Hepatocyte (in vitro differentiated cells): Measurements from ENCODE around the gene STK17A. TPM values are rescaled to one million over a fixed set of nuclear protein-coding genes. Genes with fewer than 3 reads are reported as not detected.

Experiments
- DNase-seq: peaks from one replicate; pipeline ENCODE4 v3.0.0-alpha.2; 2016; ENCODE audit warnings: low spot score
- H2AFZ ChIP-seq: fragments of 200-600 bp; sonication (generic); 2 replicates; pipeline ENCODE4 v1.6.0; 2016; ENCODE audit warnings: antibody characterized with exemption, mild to moderate bottlenecking
- H3K27ac ChIP-seq: fragments of 200-600 bp; sonication (generic); 2 replicates; pipeline ENCODE4 v1.5.1; 2016; ENCODE audit warnings: mild to moderate bottlenecking
- H3K27me3 ChIP-seq: fragments of 200-600 bp; sonication (generic); 2 replicates; pipeline ENCODE4 v1.6.1; 2016
- H3K36me3 ChIP-seq: fragments of 200-600 bp; sonication (generic); replicated peaks from 2 replicates; pipeline ENCODE4 v1.5.1; 2016; ENCODE audit warnings: low read depth; ENCODE audit not compliant: insufficient read depth
- H3K4me1 ChIP-seq: fragments of 200-600 bp; sonication (generic); 2 replicates; pipeline ENCODE4 v1.5.1; 2016; ENCODE audit warnings: mild to moderate bottlenecking, moderate library complexity; ENCODE audit not compliant: insufficient read depth
- H3K4me2 ChIP-seq: fragments of 200-600 bp; sonication (generic); 2 replicates; pipeline ENCODE4 v1.6.0; 2016
- H3K4me3 ChIP-seq: fragments of 200-600 bp; sonication (generic); 2 replicates; pipeline ENCODE4 v1.5.1; 2016; ENCODE audit warnings: mild to moderate bottlenecking
- H3K79me2 ChIP-seq: fragments of 200-600 bp; sonication (generic); 2 replicates; pipeline ENCODE4 v1.6.0; 2017; ENCODE audit warnings: mild to moderate bottlenecking
- H3K9me2 ChIP-seq: fragments of 200-600 bp; sonication (generic); replicated peaks from 2 replicates; pipeline ENCODE4 v1.6.0; 2017; ENCODE audit warnings: mild to moderate bottlenecking; ENCODE audit not compliant: insufficient read depth
- H3K9me3 ChIP-seq: fragments of 200-600 bp; sonication (generic); 2 replicates; pipeline ENCODE4 v1.5.1; 2016; ENCODE audit warnings: low read depth, mild to moderate bottlenecking
- H4K20me1 ChIP-seq: fragments of 200-600 bp; sonication (generic); 2 replicates; pipeline ENCODE4 v1.6.0; 2016; ENCODE audit warnings: mild to moderate bottlenecking; ENCODE audit not compliant: insufficient read depth, poor library complexity, severe bottlenecking
- EZH2 ChIP-seq: fragments of 200-600 bp; sonication (generic); IDR thresholded peaks from 2 replicates; pipeline ENCODE4 v1.6.1; 2016; ENCODE audit warnings: antibody characterized with exemption, mild to moderate bottlenecking, borderline replicate concordance
- EZH2phosphoT487 ChIP-seq: fragments of 200-600 bp; sonication (generic); IDR thresholded peaks from one replicate; pipeline ENCODE4 v1.6.1; 2018; ENCODE audit warnings: antibody characterized with exemption, mild to moderate bottlenecking, low read depth, moderate library complexity; ENCODE audit not compliant: unreplicated experiment, severe bottlenecking
- WGBS: methylation state at CpG from one replicate; pipeline ENCODE4 v1.1.6; 2016; ENCODE audit warnings: low lambda C conversion rate; ENCODE audit errors: missing lambda C conversion rate; 5-methylcytosine and 5-hydroxymethylcytosine counted together
- polyA plus RNA-seq: library from polyadenylated mRNA; unstranded; fragments of >200 nt; fragmentation: Nextera tagmentation; extraction: Ambion mirVana; gene quantifications from 2 replicates; pipeline ENCODE4 v1.2.1, GENCODE V29; 2016
- total RNA-seq: library from RNA; depleted of rRNA; stranded (reverse); fragments of >200 nt; gene quantifications from 2 replicates; pipeline ENCODE4 v1.2.3, GENCODE V29; 2014
- TF ChIP-seq, protein P1 (sequence below): fragments of 200-600 bp; sonication (generic); IDR thresholded peaks from 2 replicates; pipeline ENCODE4 v1.5.1; 2016; ENCODE audit warnings: antibody characterized with exemption, mild to moderate bottlenecking; ENCODE audit not compliant: poor library complexity

The STK17A gene
- total and polyA plus RNA-seq, 2 experiments from 2014 or later: 21.1 to 23.6 TPM

DNA sequence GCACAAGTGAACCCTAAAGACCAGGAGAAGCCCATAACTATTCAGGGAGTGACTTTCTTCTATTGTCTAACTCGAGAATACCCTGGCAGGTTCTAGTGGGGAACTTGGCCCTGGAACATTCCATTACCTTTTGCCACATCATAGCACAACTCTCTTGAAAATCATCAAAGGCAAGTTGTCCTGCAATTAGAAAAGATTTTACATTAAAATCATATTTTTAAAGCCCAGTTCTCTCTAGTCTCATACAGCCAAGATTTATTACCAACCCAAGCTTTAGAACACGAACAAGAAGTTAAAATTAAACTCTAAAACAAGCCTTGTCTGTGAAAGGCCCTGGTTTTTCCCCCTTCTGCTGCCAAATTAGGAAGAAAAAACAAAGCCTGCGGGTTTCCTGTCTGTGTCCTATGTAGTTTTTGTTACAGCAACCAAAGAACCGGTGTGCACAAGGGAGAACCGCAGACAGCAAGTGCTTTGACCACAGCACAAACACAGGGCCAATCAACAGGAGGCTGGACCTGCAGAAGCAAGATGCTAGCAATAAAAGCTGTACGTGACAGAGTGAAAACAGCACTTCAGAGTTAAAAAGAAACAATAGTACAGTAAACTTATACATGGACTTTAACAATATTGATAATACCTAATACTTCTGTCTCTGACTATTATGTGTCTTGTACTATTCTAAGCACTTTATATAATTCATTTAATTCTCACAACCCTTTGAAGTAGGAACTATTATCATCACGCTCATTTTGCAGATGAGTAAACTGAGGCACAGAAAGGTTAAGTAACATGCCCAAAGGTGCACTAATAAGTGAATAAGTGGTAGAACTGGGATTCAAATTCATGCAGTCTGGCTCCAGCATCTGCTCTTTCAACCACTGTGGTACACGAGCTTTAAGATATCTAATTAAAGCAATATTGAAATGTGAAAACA, 65.8 kb downstream of the STK17A start:
- WGBS: 72% methylated on average over 8 of the region's 8 CpGs

GRCh38 chr7:43649755-43650274, 66.9 kb downstream of the STK17A start:
- no peak for TF ChIP-seq EZH2
- Histone ChIP-seq H3K4me1 (peaks cover 13% of the 10 kb centered on the region), H3K9me2 (no peaks in the 10 kb centered on the region), H3K27ac (no peak overlapping the region), H3K27me3 (no peaks in the 10 kb centered on the region), H3K4me3 (no peak overlapping the region), H4K20me1 (no peaks in the 10 kb centered on the region), H3K9me3 (no peaks in the 10 kb centered on the region), H3K36me3 (no peaks in the 10 kb centered on the region), H2AFZ (no peak overlapping the region), H3K4me2 (no peak overlapping the region), H3K79me2 (peaks cover 30% of the 10 kb centered on the region)
- no peak for DNase-seq
- 68% methylated on average over 4 of the region's 4 CpGs for WGBS

More for the DNA sequence above, 65.8 kb downstream of the STK17A start:
- DNase-seq: no peak
- TF ChIP-seq, protein P1, sequence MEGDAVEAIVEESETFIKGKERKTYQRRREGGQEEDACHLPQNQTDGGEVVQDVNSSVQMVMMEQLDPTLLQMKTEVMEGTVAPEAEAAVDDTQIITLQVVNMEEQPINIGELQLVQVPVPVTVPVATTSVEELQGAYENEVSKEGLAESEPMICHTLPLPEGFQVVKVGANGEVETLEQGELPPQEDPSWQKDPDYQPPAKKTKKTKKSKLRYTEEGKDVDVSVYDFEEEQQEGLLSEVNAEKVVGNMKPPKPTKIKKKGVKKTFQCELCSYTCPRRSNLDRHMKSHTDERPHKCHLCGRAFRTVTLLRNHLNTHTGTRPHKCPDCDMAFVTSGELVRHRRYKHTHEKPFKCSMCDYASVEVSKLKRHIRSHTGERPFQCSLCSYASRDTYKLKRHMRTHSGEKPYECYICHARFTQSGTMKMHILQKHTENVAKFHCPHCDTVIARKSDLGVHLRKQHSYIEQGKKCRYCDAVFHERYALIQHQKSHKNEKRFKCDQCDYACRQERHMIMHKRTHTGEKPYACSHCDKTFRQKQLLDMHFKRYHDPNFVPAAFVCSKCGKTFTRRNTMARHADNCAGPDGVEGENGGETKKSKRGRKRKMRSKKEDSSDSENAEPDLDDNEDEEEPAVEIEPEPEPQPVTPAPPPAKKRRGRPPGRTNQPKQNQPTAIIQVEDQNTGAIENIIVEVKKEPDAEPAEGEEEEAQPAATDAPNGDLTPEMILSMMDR: no peak
- H3K79me2 ChIP-seq: peaks cover 19% of the 10 kb centered on the region
- no peaks in the 10 kb centered on the region for H3K9me2 ChIP-seq
- H3K4me2 ChIP-seq: no peak overlapping the region
- no peaks in the 10 kb centered on the region for H3K36me3 ChIP-seq
- H2AFZ ChIP-seq: no peak overlapping the region
- H3K4me1 ChIP-seq: peaks cover 13% of the 10 kb centered on the region
- H3K27ac ChIP-seq: peak overlapping the region; percentile 80
- H4K20me1 ChIP-seq: no peaks in the 10 kb centered on the region
- no peaks in the 10 kb centered on the region for H3K9me3 ChIP-seq
- H3K27me3 ChIP-seq: no peaks in the 10 kb centered on the region
- H3K4me3 ChIP-seq: no peak overlapping the region

DNA sequence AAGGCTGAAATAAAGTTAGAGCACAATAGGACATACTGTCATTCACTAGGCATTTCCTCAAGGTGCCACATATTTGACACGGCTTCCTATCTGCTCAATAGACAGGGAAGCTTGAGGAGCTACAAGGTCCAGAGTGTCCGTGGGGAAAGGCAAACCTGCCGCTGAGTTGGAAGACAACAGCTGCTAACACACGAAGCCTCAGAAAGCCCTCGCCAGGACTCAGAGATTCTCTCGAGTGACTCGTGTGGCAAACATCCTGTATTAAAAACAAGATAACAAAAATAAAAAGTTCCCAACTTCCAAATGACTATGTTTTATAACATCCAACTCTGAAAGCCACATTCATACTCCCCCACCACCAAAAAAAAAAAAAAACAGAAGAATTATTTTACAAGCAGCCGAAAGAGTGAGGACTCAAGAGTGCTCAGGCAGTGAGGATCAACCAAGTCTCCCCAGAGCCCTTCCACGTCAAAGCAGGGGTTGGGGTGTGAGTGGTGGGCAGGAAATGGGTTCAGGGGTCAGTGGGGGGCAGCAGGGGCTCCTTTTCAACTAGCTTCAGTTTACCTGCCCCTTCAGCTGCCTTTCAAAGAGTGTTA, 67.6 kb downstream of the STK17A start:
- H3K9me3 ChIP-seq: no peaks in the 10 kb centered on the region
- no peak overlapping the region for H3K4me2 ChIP-seq
- H2AFZ ChIP-seq: no peak overlapping the region
- no peak overlapping the region for H3K4me3 ChIP-seq
- H3K27me3 ChIP-seq: no peaks in the 10 kb centered on the region
- 66% methylated on average over 9 of the region's 9 CpGs for WGBS
- peaks cover 37% of the 10 kb centered on the region for H3K79me2 ChIP-seq
- no peaks in the 10 kb centered on the region for H4K20me1 ChIP-seq
- H3K36me3 ChIP-seq: no peaks in the 10 kb centered on the region
- peaks cover 13% of the 10 kb centered on the region for H3K4me1 ChIP-seq
- no peak for DNase-seq
- H3K27ac ChIP-seq: no peak overlapping the region
- no peaks in the 10 kb centered on the region for H3K9me2 ChIP-seq
- TF ChIP-seq EZH2 (no peak), EZH2phosphoT487 (no peak)
- TF ChIP-seq, protein P1: no peak

- Histone ChIP-seq H2AFZ (no peak overlapping the region), H3K4me1 (peaks cover 5% of the 10 kb centered on the region), H3K9me3 (no peaks in the 10 kb centered on the region), H3K36me3 (no peaks in the 10 kb centered on the region), H4K20me1 (no peaks in the 10 kb centered on the region), H3K27ac (no peak overlapping the region), H3K4me3 (no peak overlapping the region), H3K9me2 (no peaks in the 10 kb centered on the region), H3K4me2 (no peak overlapping the region), H3K27me3 (no peaks in the 10 kb centered on the region), H3K79me2 (peaks cover 55% of the 10 kb centered on the region)
- TF ChIP-seq, protein P1: no peak
- TF ChIP-seq EZH2phosphoT487: no peak
- TF ChIP-seq EZH2: no peak
- DNase-seq: no peak
These were observed 69.5 kb downstream of the STK17A start for GRCh38 chr7:43652364-43652763.
